Inflammatory macrophage treated with lipopolysaccharide for 4 hours (primary cell): ENCODE measurements around the gene MLST8.

Experiments used
- DNase-seq: peaks from one replicate; pipeline ENCODE4 v3.0.0-alpha.2; 2020

Gene MLST8, protein sequence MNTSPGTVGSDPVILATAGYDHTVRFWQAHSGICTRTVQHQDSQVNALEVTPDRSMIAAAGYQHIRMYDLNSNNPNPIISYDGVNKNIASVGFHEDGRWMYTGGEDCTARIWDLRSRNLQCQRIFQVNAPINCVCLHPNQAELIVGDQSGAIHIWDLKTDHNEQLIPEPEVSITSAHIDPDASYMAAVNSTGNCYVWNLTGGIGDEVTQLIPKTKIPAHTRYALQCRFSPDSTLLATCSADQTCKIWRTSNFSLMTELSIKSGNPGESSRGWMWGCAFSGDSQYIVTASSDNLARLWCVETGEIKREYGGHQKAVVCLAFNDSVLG

DNA sequence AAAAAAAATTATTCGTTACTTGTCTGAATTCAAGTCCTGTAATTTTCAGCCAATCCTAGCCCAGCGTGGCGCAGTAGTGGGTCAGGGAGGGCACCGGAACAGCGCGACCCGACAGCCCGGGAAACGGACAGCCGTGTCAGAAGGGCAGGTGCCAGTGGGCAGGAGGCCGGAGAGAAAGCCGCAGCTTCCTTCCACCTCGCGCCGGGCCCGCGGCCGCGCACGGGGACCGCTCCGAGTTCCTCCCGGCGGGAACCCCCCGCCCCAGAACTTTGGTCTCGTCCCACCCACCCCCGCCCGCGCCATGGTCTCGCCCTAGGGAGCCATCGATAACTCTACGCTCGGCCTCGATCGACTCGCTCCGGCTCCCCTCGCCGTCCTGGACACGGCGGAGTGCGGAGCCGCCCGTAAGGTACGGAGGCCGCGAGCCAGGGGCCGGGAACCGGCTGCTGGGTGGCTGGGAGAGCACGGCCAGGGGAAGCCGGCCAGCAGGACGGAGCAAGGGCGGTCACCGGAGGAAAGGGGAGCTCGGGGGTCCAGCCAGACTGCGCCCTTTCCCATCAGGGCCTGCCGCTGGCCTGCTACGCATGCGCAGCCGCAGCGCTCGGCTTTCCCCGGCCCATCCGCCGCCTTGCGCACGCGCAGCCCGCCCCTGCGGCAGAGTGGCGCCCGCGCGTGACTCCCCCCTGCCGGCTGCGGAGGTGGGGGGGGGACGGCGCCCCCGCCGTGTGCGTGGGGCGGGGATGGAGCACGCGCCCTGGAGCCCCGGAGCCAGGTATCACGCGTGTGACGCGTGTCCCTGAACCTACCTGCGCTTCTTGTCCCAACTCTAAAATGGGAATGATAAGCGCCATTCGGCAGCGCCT lies at the start of gene MLST8:
Gene MLST8, plus strand, starts transcription at position 351 of the 863 bp plus-strand sequence. CDS start 632 bp downstream, outside the sequence.
- DNase-seq = peak; percentile 83

DNA sequence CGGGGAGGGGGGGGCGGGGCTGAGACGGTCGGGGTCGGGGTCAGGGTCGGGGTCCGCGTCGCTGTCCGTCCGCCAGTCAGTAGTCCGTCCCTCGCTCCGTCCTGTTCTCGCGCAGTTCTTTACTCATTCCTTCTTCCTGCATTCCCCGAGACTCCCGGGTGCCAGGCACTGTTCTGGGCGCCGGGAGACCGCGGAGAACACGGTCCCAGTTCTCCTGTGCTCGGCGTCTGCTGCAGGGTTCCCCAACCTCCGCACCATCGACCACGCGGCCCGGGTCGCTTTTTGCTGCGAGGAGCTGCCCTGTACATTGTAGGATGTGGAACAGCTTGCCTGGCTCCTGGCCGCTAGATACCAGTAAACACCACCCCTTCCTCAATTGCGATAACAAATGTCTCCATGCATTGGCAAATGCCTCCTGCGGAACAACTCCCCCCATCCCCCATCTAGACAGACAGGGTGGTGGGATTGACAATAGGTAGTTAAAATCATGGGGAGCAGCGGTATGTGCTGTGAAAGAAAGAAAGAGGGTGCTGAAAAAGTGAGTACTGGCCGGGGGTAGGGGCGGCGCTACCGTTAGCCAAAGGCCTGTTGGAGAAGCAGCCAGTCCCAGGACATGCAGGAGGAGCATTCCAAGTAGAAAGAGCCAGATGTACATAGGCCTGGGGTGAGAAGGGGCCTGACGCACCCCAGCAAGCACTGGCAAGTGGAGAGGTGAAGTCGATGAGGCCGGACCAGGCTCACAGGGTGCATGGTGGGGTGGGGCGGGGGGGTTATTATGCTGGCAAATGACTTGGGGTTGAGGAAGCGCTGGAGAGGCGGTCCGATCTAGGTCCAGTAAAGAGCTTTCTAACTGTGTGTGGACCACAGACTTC lies 49.0 kb upstream of the MLST8 start:
- DNase-seq = peak; percentile 23

DNA sequence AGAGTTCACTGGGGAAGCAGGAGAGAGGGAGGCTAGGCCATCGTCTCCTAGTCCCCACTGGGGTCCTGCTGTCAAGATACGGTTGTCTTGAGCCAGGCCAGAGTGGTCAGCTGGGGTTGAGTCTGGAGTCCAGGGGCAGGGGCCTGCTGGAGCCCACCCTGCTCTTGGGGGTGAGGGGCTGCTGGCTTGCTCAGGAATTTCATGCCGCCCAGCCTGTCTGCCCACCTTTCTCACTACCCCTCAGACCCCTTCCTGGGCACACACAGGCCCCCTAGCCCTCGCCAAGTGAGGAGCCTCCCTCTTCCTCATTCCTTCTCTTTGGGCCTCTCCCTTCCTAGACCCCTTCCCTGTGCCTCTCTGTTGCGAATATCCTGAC lies 48.4 kb upstream of the MLST8 start:
- no peak for DNase-seq

DNA sequence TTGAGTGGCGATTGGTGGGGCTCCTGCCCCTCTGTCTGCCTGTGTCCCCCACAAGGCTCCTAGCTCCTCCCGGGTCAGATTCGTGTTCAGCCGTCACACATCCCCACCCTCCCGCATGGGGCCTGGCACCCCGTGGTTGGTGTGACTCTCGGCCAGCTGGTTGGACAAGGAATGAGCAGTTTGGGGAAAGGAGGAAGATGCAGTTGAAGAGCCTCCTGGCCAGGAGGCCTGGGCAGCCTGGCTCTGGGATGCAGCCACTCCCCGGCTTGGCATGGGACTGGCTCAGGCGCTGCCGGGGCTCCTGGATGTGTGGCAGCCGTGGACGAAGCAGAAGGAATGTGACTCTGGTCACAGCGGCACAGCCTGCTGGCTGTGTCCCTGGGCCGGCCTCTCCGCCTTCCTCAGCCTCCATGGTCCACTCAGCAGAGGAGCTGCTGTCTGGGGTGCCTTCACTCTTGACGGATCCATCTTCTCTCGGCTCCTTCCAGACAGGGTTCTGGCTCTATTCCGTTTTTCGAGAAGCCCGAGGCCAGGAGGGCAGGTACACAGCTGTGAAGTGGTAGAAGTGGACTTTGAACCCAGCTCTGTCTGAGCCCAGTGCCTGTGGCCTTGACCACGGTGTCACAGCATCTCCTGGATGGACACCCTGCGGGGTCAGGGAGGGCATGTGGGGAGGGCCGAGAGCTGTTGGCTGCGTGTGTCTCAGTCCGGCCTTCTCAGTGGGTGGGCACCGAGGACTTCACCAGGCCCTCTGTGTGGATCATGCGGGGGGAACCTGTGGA lies 47.6 kb upstream of the MLST8 start:
- no peak for DNase-seq

DNA sequence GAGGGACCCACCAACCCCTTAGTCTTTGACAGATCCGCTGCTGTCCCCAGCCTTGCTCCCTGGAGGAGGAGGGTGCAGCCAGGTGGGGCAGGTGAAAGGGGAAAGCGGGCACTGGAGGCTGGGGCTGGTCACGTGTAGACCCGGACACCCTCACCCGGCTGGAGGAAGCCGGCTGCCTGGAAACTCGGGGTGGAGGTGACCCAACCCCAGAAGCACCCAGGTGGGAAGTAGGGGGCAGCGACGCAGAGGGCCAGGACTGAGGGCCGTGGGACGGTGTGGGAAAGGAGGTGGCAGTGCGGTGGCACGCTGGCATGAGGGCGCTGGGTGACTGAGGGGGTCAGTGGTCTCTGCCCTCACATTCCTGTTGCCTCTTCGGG lies 47.0 kb upstream of the MLST8 start:
- DNase-seq = no peak

DNA sequence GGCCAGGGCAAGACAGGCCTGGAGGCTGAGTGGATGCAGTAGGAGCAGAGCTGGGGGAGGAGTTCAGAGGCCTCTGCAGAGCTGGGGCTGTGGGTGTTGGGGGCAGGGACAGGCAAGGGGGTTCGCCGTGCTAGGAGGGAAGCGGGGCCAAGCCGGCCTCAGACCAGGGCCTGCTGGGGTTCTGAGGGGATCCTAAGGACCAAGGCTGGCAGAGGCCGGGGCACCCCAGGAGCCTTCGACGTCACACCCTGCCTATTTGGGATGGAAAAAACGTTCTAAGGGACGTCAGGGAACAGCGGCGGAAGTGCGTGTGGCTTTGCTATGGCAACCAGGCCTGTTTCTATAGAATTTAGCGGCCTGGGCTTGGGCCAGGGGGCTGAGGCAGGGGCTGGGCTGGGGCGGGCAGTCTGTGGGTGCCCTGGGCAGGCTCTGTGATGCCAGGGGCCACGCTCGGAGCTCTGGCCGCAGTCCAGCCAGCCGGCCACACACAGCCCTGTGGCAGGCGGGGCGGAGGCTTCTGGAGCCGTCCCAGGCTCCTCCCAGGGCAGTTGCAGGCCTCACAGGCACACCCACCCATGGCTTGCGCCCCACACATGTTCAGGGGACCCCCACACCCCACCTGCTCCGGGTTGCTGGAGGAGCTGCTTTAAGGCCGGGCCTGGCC lies 45.9 kb upstream of the MLST8 start:
- no peak for DNase-seq

DNA sequence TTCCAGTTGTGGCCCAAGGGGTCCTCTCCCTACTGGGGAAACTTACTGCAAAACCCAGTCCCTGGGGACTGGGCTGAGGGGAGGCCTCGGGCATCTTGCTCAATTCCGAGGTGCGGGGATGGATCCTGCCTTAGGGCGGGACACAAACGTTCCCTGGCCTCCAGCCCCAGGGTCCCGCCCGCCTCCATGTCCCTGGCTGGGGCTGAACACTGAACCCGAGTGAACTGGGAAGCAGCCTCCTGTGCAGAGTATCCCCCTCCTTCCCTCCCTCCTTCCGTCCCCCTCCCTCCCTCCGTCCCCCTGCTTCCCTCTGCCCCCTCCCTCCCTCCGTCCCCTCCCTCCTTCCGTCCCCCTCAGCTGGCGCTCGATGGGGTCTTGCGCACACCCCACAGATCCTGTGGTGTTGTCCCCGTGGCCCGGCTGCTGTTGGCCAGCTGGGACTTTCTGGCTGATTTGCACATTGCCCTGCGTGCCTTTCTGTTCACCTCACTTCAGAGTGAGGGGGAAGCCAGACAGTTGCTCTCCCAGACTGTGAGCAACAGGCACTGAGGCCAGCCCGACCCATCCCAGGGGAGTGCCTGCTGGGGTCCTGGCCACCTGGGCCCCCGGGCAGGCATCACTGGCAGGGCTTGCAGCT lies 44.2 kb upstream of the MLST8 start:
- no peak for DNase-seq

DNA sequence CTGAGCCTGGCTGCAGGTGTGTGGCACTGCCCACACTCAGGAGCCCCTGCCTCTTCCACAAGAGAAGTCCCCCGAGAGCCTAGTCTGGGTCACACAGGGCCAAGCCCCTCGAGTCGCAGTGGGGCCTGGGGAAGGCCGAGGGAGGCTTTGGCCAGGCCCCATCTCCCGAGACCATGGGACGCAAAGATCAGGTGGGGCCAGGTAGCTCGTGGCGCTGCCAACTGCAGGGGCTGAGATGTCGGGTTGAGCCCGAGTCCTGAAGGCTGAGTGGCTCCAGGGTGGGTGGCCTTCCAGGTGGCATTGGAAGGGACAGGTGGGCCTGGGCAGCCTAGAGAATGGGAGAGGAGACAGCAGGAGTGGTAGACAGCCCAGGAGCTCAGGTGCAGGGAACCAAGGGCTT lies 43.3 kb upstream of the MLST8 start:
- no peak for DNase-seq

DNA sequence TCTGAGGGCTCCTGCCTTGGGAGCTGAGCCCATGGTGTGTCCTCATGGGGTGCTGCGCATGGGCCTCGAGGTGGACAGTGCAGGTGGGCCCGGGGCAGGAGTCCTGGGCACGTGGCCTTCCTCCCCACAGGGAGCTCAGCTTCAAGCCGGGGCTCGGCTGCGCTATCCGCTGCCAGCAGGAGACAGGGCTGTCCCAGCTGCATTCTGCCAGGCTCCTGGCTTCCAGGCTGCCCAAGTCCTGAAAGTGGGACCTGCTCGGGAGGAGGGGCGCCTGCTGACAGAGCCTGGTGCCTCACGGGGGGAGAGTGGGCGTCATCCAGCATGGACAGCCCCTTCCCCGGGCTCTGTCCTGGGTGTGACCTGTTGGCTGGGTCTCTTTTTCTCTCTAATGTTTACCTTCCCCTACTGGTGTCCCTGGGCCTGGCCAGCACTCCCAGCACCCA lies 42.6 kb upstream of the MLST8 start:
- no peak for DNase-seq

DNA sequence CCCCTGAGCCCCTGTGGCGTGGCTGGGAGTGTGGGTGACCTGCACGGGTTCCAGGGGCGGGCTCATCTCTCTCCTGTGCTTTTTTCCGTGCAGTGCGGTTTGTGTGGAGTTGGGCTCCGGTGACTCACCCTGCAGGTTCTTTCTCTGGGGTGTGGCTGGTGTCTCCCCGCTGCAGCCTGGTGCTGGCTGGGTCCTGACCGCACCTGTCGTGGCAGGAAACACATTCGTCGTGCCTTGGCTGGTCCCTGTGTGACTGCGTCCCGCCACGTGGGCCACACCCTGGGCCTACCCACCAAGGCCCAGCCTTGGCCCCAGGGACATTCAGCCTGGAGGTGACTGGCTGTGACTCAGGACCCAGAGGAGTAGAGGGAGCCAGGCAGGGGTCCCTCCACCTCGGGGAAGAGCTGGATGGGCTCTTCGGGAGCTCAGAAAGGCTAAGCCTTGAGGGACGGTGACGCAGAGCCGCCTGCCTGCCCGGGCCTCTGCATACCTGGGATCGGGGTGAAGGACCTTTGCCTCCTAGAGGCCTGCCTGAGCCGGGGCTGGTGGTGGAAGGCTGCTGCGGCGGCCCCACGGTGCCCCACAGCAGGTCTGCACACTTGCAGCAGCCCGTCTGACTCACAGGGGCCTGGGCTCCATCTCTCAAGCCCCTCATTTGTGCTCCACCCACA lies 41.9 kb upstream of the MLST8 start:
- no peak for DNase-seq

DNA sequence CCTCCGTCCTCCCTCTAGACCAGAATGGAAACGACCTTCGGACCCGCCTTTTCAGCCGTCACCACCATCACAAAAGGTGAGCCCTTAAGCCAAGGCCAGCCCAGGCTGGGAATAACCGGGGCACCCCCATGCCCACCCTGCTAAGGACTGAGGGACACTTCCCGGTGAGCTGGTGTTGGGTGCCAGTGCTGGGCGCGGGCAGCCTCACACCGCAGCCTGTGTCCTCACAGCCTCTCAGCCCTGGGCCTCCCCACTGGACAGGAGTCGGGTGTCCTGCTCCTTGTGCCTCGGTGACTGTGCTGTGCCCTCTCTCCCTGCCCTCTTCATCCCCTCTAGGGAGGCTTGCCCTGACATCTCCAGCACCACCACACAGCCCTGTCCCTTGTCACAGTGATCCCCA lies 39.4 kb upstream of the MLST8 start:
- DNase-seq = no peak

DNA sequence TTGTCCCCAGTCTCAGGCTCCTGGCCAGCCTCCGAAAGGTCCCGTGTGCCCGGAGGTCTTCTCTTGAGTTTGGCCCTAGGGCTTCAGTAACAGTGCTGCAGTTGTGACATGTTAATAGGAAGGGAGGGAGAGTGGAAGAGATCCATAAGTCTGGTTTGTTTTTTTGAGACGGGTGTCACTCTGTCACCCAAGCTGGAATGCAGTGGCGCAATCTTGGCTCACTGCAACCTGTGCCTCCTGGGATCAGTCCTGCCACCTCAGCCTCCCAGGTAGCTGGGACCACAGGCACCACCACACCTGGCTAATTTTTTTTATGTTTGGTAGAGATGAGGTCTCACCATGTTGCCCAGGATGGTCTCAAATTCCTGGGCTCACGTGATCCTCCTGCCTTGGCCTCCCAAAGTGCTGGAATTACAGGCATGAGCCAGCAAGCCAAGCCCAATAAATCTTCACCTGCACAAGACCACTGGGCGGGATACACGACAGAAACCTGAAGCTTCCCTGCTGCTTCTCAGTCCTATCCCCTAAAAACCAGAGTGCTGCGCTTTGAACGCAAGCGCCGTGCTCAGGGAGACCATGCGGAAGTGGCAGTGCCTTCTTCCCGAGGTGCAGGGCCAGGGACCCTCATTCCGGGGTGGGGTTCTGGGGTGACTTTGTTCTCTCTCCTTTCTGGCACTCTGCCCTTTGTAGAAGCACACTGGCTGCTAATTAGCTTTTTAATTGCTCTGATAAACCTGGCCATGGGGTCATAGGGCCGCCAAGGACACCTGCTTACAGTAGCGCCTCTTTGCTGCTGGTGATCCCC lies 38.8 kb upstream of the MLST8 start:
- DNase-seq = no peak

DNA sequence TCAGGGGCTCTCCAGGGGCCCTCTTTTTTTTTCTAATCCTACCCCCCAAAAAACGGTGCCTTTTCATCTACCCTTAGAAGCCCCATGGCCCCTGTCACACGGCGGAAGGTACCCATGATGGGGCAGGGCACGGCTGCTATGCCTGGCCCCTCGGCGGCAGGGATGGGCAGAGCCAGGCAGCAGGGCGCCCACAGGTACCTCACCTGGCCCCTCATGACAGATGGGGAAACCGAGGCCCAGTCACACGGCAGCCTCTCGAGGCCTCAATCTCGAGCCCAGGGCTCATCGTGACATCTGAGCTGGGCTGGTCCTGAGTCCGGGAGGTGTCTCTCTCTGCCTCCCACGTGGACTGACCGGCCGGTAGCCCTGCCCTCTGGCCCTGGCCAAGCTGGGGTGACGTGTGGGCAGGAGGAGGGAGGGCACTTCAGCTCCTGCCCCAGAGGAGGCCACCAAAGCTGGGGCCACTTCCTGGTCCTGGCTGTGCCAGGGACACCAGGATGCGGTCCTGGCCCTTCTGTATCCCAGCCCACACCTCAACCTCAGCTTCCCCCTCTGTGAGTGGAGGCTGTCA lies 38.1 kb upstream of the MLST8 start:
- DNase-seq = no peak

DNA sequence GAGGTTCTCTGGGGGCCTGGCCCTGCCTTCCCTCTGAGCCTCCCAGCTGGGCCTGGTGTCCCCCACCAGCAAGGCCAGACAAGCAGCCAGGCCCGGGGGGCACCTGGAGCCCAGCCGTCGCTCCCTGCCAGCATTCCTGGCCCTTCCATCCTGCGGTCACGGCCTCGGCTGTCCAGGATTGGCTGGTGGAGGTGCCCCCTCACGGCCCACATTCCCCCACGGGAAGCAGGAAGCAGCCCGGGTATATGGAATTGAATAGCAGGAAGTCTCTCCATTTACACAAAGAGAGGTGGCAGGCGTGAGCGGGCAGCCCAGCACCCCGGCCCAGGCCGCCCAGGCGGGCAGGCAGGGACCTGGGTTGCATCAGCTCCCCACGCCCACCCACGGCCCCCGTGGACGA lies 35.2 kb upstream of the MLST8 start:
- DNase-seq = no peak

DNA sequence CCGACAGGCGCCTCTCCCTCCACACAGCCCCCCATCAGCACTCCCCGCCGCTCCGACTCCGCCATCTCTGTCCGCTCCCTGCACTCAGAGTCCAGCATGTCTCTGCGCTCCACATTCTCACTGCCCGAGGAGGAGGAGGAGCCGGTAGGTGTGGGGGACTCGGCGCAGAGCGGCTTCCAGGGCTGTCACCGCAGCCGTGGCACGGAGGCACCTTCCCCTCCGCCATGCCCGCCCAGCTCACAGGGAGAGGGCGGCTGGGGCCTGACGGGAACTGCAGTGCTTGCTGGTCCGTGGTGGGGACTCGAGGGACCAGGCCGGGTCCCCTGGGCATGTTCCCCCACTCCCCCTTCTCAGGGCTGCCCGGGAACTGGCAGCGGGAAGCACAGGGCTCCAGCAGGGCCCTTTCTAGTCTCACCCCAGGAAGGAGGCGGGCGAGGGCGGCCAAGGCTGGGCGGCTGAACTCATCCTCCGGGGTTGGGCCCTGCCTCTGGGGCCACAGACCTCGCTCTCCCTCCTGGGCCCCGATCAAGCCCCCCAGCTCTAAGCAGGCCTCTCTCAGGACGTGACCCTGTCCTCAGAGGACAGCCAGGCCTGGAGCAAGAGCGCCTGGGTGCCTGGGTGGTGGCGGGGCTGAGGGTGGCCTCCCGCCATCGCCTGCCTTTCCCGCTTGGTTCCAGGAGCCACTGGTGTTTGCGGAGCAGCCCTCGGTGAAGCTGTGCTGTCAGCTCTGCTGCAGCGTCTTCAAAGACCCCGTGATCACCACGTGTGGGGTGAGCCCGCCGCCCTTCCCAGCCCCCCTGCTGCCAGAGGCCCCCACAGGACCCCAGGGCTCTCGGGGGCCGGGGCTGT lies 34.4 kb upstream of the MLST8 start:
- DNase-seq = no peak

DNA sequence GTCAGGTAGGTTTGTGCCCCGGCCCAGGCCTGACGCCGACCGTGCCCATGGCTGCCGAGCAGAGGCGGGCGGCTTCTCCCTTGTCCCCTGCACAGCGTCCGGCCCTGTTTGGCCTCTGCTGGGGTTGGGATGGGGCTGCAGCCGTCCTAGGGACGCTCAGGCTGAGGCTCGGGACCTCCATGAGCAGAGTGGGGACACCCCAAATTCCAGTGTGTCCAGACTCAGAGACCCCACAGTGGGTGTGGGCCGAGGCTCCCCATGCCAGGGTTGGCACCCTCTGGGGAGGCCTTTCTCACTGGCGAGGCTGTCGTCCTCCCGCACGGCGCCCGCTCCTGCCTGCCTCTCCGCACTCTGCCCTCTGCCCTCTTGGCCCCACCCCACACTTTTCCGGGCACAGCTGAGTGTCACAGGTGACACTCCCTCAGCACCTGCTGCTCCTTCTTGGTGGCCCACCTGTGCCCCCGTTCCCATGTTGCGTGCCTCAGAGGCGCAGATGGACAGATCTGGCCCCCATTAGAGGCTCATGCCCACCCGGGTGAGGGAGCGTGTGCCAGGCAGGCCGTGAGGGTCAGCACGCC lies 33.6 kb upstream of the MLST8 start:
- no peak for DNase-seq

DNA sequence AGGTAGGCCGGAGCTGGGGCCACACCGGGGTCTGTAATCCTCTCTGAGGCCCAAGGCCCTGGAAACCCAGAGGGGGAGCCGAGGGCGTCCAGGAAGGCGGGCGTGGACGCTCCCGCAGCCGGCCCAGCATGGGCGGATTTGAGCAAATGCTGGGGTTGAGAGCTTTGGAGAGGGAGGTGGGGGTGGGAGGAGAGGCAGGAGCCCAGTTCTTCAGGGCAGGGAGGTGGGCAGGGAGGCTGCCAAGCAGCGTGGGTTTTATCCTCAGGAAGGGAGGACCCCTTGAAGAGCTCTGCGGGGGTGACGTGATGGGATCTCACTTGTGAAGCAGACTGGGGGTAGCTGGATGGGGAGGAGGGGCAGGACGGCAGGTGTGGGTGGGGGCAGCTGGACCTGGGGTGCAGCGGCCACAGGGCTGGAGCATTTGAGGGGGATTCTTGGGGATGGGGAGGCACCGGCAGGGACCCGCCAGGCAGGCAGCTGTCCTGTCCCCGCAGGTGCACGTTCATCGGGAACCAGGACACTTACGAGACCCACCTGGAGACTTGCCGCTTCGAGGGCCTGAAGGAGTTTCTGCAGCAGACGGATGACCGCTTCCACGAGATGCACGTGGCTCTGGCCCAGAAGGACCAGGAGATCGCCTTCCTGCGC lies 32.4 kb upstream of the MLST8 start:
- DNase-seq = no peak

DNA sequence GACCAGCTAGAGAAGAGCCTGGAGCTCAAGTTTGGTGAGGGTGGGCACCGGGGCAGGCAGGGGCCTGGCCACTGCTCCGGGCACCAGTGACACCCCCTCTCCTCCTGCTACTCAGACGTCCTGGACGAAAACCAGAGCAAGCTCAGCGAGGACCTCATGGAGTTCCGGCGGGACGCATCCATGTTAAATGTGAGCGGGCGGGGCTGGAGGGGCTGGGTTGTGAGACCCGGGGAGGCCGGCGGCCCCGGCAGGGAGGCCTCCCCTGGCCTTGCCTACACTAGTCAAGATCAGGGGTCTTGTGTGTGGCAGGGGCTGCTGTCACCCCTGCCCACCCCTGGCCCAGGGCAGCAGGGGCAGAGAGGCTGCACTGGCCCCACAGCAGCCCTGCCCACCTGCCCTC lies 31.9 kb upstream of the MLST8 start:
- no peak for DNase-seq
